ENCODE data around the gene MISP.

MISP gene

GRCh38 chr19:765179-765738 lies 14.3 kb downstream of the MISP start:
- no peak for DNase-seq (ENCODE audit: low read depth)
- H3K4me3 ChIP-seq (ENCODE audit: low read depth, low read length), result no peak overlapping the region
- TF ChIP-seq CTCF (IDR thresholded peaks at IDR 0.05; ENCODE audit: control insufficient read depth, extremely low read depth, insufficient read depth), result no peak

DNA sequence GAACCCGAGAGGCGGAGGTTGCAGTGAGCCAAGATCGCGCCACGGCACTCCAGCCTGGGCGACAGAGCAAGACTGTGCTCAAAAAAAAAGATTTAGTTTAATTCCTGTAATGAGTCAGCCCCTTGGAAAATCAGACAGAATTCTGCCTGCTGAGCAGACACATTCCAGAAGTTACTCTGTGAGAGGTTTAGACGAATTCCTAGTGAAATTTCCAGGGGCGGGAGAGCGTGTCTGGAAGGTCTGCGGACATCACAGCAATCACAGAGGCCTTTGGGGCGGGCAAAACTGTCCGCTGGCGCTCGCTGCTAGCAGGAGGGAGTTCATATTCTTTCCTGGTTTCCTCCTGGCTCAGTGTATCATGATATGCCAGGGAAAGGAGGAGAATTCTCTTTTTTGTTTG lies 17.5 kb downstream of the MISP start:
- no peak for DNase-seq (ENCODE audit: low read depth)
- no peak for TF ChIP-seq CTCF (IDR thresholded peaks at IDR 0.05; ENCODE audit: control insufficient read depth, extremely low read depth, insufficient read depth)
- no peak overlapping the region for H3K4me3 ChIP-seq (ENCODE audit: low read depth, low read length)

DNA sequence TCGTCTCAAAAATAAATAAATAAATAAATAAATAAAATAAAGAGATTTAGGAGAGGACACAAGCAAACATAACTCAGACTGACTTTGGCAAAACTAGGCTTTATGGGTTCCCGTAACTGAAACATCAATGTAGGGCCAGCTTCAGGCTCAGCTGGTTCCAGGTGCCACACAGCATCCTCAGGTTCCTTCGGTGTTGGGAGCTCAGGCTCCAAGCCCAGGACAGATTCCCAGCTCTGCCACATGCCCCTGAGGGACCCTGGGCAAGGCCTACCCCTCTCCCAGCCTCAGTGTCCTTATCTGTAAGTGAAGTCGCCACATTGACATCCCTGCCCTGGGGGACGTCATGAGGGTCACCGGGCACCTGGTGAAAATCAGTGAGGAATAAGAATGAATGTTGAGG lies 18.7 kb downstream of the MISP start:
- no peak for TF ChIP-seq CTCF (IDR thresholded peaks at IDR 0.05; ENCODE audit: control insufficient read depth, extremely low read depth, insufficient read depth)
- no peak overlapping the region for H3K4me3 ChIP-seq (ENCODE audit: low read depth, low read length)
- no peak for DNase-seq (ENCODE audit: low read depth)

- no peak for DNase-seq (ENCODE audit: low read depth)
- H3K4me3 ChIP-seq (ENCODE audit: low read depth, low read length), result no peak overlapping the region
- TF ChIP-seq CTCF (IDR thresholded peaks at IDR 0.05; ENCODE audit: control insufficient read depth, extremely low read depth, insufficient read depth), result no peak
Measured at GRCh38 chr19:771332-771785, 20.4 kb downstream of the MISP start.

GRCh38 chr19:772063-772462 lies 21.2 kb downstream of the MISP start:
- H3K4me3 ChIP-seq (ENCODE audit: low read depth, low read length), result no peak overlapping the region
- no peak for DNase-seq (ENCODE audit: low read depth)
- TF ChIP-seq CTCF (IDR thresholded peaks at IDR 0.05; ENCODE audit: control insufficient read depth, extremely low read depth, insufficient read depth), result no peak

GRCh38 chr19:772730-773436 lies 22.0 kb downstream of the MISP start:
- no peak overlapping the region for H3K4me3 ChIP-seq (ENCODE audit: low read depth, low read length)
- no peak for TF ChIP-seq CTCF (IDR thresholded peaks at IDR 0.05; ENCODE audit: control insufficient read depth, extremely low read depth, insufficient read depth)
- DNase-seq (ENCODE audit: low read depth), result no peak

DNA sequence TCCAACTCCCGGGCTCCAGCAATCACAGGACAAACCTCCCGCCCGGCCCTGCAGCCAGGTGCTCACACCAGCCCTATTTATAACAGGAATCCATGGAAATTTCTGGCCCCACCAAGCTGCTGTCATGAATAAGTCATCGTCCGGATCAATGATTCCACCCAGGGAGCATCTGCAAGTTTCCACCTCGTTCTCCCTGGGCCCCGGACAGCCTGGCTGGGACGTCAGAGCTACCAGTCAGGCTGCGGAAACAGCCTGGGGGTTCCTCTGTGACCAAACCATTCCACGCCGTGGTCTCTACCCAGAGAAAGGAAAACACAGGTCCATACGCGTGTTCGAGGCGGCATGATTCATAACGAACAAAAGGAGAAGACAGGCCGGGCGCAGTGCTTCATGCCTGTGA lies 25.6 kb downstream of the MISP start:
- DNase-seq (ENCODE audit: low read depth), result no peak
- H3K4me3 ChIP-seq (ENCODE audit: low read depth, low read length), result no peak overlapping the region
- no peak for TF ChIP-seq CTCF (IDR thresholded peaks at IDR 0.05; ENCODE audit: control insufficient read depth, extremely low read depth, insufficient read depth)
